Epidermal melanocyte (primary cell): Measurements from ENCODE around the gene UBA1.

ENCODE experiments used
- DNase-seq: peaks from one replicate; pipeline ENCODE4 v3.0.0; 2011; ENCODE audit warnings: low spot score; ENCODE audit not compliant: insufficient read length

UBA1 gene

DNA sequence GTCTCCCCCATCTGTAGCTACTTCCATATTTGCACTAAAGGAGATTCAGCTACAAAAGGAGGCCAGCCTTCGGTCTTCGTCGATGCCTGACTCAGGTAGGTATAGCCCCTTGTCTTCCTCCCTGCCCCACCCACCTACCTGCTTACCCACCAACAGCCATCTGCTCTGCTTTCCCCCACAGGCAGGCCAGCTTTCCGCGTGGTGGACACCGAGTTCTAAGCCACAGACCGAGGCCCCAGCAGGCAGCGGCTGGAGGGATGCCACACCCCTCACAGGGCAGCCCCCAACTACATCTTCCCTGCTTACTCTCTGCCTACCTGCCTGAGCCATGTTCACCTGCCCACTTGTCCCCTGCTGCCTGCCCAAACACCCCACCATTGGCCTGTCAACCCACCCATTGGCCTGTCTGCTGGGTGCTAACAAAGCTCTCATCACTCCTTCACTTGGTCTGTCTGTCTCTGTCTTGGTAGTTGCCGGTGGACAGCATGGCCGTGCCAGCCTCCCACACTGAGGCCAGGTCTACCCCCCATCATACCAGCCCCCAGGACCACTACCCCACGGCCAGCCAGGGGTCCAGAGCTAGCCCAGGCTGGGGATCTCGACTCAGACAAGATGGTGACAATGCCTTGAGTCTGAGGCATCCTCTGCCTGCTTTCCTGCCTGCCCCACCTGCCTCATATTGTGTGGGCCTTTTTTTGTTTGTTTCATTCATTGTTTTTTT lies 35.1 kb downstream of the UBA1 start:
- no peak for DNase-seq

DNA sequence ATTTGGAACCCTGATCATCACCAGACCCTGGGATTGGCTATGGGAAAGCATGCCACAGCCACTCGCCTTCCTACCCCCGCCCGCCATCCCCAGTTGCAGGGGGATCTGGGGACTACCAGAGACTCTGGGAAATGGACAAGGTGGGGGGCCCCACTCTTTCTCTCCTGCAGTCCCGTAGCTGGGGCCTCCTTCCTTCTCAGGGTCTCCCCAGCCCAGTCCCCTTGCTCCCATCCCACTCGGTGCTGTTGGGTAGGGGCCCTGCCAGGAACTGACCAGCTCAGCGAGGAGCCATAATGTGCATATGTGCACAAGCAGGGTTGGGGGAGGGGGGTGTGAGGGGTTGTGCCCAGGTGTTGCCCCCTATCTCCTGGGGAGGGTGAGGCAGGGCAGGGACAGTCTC lies 35.8 kb downstream of the UBA1 start:
- no peak for DNase-seq

- no peak for DNase-seq
Measured at GRCh38 chrX:47230136-47230868, 36.7 kb downstream of the UBA1 start.

- DNase-seq = no peak
Measured at GRCh38 chrX:47231167-47231566, 37.5 kb downstream of the UBA1 start.

- no peak for DNase-seq
Measured at GRCh38 chrX:47232197-47232802, 38.7 kb downstream of the UBA1 start.

GRCh38 chrX:47232803-47233332 lies 39.2 kb downstream of the UBA1 start, which contains the start of gene USP11:
USP11 (plus strand) TSS chrX:47233009; CDS start chrX:47233044, 35 bp downstream.
- peak; percentile 33 for DNase-seq

GRCh38 chrX:47233333-47234113 lies 39.9 kb downstream of the UBA1 start:
- peak; percentile 81 for DNase-seq

- no peak for DNase-seq
Measured at GRCh38 chrX:47234583-47234982, 41.0 kb downstream of the UBA1 start.

- DNase-seq = no peak
Measured at GRCh38 chrX:47235691-47236103, 42.1 kb downstream of the UBA1 start.

DNA sequence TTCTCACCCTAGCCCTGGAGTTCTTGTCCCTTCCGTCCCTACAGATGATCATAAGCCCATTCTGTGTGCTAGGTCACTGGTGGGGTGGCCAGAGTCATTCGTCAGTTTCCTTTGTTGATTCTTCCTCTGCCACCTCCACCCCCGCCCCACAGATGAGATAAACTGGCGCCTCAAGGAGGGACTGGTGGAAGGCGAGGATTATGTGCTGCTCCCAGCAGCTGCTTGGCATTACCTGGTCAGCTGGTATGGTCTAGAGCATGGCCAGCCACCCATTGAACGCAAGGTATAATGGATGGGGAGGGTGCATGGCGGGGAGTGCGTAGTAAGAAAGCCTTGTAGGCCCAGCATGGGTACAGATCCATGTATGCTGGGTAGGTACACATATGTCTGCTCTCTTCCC lies 45.6 kb downstream of the UBA1 start:
- no peak for DNase-seq

DNA sequence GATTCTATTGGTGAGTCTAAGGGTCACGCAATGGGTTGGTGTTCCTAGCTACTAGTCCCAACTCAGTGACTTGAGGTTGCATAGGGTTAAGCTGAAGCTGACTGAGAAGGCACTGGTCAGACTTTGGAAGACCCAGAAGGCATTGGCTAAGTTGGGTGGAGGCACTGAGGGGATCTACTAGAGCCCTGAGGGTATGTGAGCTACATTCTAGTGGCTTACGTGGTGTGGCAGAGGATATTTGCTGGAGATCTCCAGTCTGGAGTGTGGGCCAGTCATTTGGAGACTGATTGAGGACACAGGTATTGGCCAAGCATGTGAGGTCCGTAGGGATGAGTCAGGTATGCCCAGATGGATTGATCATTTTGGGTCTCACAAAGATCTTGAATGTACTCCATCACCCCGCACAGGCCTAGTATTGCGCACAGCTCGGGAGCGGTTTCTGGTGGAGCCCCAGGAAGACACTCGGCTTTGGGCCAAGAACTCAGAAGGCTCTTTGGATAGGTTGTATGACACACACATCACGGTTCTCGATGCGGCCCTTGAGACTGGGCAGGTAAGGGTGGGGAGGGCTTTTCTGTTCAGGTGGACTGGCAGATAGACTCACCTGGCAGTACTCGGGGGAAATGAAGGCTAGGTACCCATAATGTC lies 46.4 kb downstream of the UBA1 start:
- no peak for DNase-seq

GRCh38 chrX:47240619-47241018 lies 47.0 kb downstream of the UBA1 start:
- DNase-seq = no peak

GRCh38 chrX:47241201-47242011 lies 47.8 kb downstream of the UBA1 start:
- no peak for DNase-seq

DNA sequence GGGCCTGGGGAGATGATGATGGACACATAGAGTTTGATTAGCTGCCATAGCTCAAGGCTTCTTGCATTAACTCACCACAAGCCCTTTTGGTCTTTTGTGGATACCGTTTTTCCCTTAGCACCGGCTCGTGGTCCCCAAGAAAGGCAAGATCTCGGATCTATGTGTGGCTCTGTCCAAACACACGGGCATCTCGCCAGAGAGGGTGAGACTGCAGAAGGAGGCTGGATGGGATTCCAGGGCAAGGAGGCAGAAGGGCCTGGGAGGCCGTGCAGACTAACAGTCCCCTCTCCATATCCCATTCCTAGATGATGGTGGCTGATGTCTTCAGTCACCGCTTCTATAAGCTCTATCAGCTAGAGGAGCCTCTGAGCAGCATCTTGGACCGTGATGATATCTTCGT lies 48.7 kb downstream of the UBA1 start:
- no peak for DNase-seq

GRCh38 chrX:47243351-47243750 lies 49.7 kb downstream of the UBA1 start:
- no peak for DNase-seq

- no peak for DNase-seq
Measured at GRCh38 chrX:47244676-47245075, 51.0 kb downstream of the UBA1 start.

DNA sequence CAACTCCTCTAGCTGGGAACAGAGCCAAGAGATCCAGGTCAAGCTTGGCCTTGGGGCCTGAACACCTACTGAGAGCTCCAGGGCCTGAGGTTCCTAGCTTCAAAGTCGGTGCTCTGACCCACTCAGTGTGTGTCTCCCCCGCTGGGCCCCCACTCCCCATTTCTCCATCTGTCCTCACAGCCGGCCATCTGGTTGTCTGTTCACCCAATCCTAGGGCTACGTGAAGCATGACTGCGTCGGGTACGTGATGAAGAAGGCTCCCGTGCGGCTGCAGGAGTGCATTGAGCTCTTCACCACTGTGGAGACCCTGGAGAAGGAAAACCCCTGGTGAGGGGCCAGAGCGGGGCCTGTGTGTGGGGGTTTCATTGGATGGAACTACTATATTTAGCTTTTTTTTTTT lies 51.5 kb downstream of the UBA1 start:
- DNase-seq = no peak

- DNase-seq = no peak
Measured at GRCh38 chrX:47247206-47247998, 53.8 kb downstream of the UBA1 start.

DNA sequence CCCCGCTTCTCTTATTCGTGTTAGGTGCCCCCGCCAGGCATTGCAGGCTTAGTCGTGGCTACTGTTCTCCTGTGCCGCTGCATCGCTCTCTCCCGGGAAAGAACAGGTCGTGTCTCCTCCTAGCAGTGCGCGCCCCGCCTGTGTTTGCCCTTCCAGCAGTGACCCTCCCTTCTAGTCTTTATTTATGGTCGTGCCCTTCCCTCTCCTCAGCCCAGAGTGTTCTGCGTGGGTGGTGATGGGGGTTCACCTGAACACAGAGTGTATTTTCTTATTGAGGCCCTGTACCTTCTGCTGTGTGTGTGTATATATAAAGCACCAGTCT lies 54.3 kb downstream of the UBA1 start:
- DNase-seq = no peak
